Adrenal gland (tissue), 12 donors: ENCODE results near the gene OSR1. TPM values are rescaled to one million over a fixed set of nuclear protein-coding genes. Genes with fewer than 3 reads are reported as not detected.

Experiments
- DNase-seq, 7 donors: peaks; one replicate each; pipeline ENCODE4 v3.0.0-alpha.2; 2019 to 2020
- H3K27ac ChIP-seq, 5 donors: fragments of 200-600 bp; sonication (generic) in 4 of 5; 1 replicate in 3 of 5; 2 replicates in 2 of 5; pipeline versions ENCODE4 v1.5.1 to v1.8.0; 2016 to 2020; ENCODE audit warnings: mild to moderate bottlenecking in 1 of 5
- H3K27me3 ChIP-seq: fragments of 200-600 bp; 2 replicates; pipeline ENCODE4 v1.8.0; 2021
- H3K36me3 ChIP-seq, 2 donors: fragments of 200-600 bp; replicated peaks in 1 of 2; 1 replicate in 1 of 2; 2 replicates in 1 of 2; pipeline versions ENCODE4 v1.5.1 to v1.8.0; 2018 to 2022
- H3K4me1 ChIP-seq, 2 donors: fragments of 200-600 bp; replicated peaks in 1 of 2; 1 replicate in 1 of 2; 2 replicates in 1 of 2; pipeline versions ENCODE4 v1.5.1 to v1.8.0; 2018 to 2021
- H3K4me3 ChIP-seq, 4 donors: fragments of 200-600 bp; sonication (generic) in 3 of 4; one replicate each; pipeline ENCODE4 v1.5.1; 2016 to 2018
- H3K9me3 ChIP-seq, 3 donors: fragments of 200-600 bp; sonication (generic) in 1 of 3; replicated peaks in 1 of 3; 1 replicate in 2 of 3; 2 replicates in 1 of 3; pipeline versions ENCODE4 v1.5.1 to v1.8.0; 2016 to 2021
- POLR2A ChIP-seq, 2 donors: fragments of 450-650 bp; IDR thresholded peaks; one replicate each; pipeline ENCODE4 v1.6.1; 2017; ENCODE audit warnings: antibody characterized with exemption in 2 of 2, mild to moderate bottlenecking in 2 of 2, moderate library complexity in 1 of 2
- WGBS, 4 donors: extraction: QIAGEN DNeasy Blood & Tissue Kit in 2 of 4; methylation state at CpG; one replicate each; pipeline versions ENCODE4 v1.1.5 to v1.1.7; 2013 to 2017; 5-methylcytosine and 5-hydroxymethylcytosine counted together
- intact Hi-C, 2 donors: fragments of 100-400 bp; cut with DNase I; formaldehyde crosslinking; loops; one replicate each; pipeline versions ENCODE4 v1.14.1 to v1.15.0; 2022 to 2023
- polyA plus RNA-seq, 3 donors: library from polyadenylated mRNA; stranded (reverse); fragments of 200-250 nt in 2 of 3; fragments of 350-450 nt in 1 of 3; fragmentation: Illumina TruSeq in 1 of 3; extraction: RNeasy Lipid Tissue Mini Kit (QIAGEN cat#74804) in 1 of 3; gene quantifications; one replicate each; pipeline ENCODE4 v1.2.3, GENCODE V29; 2013 to 2014
- total RNA-seq, 9 donors: library from RNA; depleted of rRNA in 4 of 9; stranded (reverse); fragments of >200 nt in 4 of 9; fragments of 120-200 nt in 1 of 9; fragmentation: NEBNext Ultra II Directional in 1 of 9; extraction: Animal tissue kit (Norgen Biotek cat#: 25700) in 1 of 9; gene quantifications; one replicate each; pipeline versions ENCODE4 v1.1.0 to v1.2.4, GENCODE V29; 2013 to 2023
- TF ChIP-seq, protein P1 (sequence below), 6 experiments: fragments of 450-650 bp in 4 of 6; fragments of 200-600 bp in 2 of 6; sonication (generic) in 1 of 6; IDR thresholded peaks; 1 replicate in 5 of 6; 2 replicates in 1 of 6; pipeline versions ENCODE4 v1.5.1 to v1.8.0; 2016 to 2021; ENCODE audit warnings: antibody characterized with exemption in 6 of 6, mild to moderate bottlenecking in 2 of 6, moderate library complexity in 1 of 6
- donor health status: healthy with polysubstance abuse.
- donor health status: Bipolar disorder and iron deficiency.
- donor health status: DM: yes; HTN: yes; CAD: no.
- donor health status: DM: no; HTN: no; CAD: no.
- donor health status: DM: no; HTN: no; CAD: no.
- donor health status: DM: yes; HTN: yes; CAD: no.

The OSR1 gene
- total and polyA plus RNA-seq, 12 donors = 0.61 to 7.9 (median 2.4) TPM

DNA sequence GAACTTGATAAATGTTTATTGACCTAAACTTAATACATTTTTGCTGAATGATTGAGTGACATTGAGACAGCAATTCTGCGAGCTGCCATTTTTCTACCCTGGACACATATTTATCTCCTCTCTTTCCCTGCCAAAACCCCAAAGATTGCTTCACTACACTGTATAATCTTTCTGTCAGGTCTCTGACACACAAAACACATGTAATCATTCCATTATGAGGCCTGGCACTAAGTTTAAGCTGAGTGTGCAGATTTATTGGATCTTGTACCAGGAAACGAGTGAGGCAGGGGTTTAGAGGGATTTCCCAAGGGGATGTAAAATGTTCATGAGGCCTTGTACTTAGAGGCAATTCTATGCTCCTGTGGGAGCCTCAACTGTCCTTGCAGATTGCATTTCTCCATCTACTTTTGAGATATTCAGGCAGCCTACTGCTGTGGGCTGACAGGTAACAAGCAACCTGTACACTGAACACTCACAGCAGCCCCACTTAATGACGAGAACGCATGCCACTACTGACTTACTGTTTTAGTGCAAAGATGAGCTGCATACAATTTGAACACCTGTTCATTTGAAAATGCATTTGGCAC, 13.7 kb upstream of the OSR1 start:
- no peaks in the 10 kb centered on the region for H3K9me3 ChIP-seq
- no peak for TF ChIP-seq POLR2A (IDR thresholded peaks at IDR 0.05)
- TF ChIP-seq, protein P1, sequence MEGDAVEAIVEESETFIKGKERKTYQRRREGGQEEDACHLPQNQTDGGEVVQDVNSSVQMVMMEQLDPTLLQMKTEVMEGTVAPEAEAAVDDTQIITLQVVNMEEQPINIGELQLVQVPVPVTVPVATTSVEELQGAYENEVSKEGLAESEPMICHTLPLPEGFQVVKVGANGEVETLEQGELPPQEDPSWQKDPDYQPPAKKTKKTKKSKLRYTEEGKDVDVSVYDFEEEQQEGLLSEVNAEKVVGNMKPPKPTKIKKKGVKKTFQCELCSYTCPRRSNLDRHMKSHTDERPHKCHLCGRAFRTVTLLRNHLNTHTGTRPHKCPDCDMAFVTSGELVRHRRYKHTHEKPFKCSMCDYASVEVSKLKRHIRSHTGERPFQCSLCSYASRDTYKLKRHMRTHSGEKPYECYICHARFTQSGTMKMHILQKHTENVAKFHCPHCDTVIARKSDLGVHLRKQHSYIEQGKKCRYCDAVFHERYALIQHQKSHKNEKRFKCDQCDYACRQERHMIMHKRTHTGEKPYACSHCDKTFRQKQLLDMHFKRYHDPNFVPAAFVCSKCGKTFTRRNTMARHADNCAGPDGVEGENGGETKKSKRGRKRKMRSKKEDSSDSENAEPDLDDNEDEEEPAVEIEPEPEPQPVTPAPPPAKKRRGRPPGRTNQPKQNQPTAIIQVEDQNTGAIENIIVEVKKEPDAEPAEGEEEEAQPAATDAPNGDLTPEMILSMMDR (IDR thresholded peaks at IDR 0.05) = no peak
- H3K36me3 ChIP-seq = no peaks in the 10 kb centered on the region
- intact Hi-C loops = no loop called here
- DNase-seq = no peak
- no peak overlapping the region for H3K27ac ChIP-seq
- H3K27me3 ChIP-seq = no peaks in the 10 kb centered on the region
- WGBS, 4 donors = 62 to 76% (median 69%) methylated on average over 4 of the region's 4 CpGs
- H3K4me3 ChIP-seq = no peak overlapping the region
- no peaks in the 10 kb centered on the region for H3K4me1 ChIP-seq

DNA sequence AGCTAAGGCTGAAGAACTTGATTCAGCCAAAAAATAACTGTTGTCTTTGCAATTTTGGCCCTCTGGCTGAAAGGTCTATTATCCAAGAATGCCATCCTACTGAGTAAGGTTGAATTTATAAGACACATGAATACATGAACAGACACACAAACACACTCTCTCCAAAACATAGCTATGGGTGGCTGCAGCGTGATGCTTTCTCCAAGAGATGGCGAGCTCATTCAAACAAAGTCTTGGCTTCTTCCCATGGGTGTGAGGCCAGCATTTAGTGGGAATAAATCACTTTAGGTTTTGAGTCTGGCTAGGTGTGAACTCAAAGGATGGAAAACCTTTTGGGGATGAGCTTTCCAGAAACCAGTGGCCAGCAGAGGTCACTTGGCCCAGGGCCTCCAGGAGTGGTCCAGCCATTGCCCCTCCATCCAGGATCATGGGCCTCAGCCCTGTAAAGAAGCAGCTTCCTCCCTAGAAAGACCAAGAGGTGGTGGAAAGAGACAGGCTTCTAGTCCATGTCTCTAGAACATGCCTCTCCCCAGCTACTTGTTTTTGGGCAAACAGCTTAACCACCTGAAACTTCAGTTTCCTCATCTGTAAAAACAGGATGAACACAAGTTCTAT, 11.0 kb upstream of the OSR1 start:
- 68 to 86% (median 80%) methylated on average over 2 of the region's 2 CpGs for WGBS, 4 donors
- no peak overlapping the region for H3K4me3 ChIP-seq
- H3K36me3 ChIP-seq = no peaks in the 10 kb centered on the region
- no peaks in the 10 kb centered on the region for H3K27me3 ChIP-seq
- intact Hi-C loops = loop anchor here in 1 of 2 donors (10.0 kb wide), 2 partner anchors 485 to 845 kb away; no protein-coding TSS in a partner anchor
- TF ChIP-seq, protein P1 (IDR thresholded peaks at IDR 0.05) = no peak
- no peak for TF ChIP-seq POLR2A (IDR thresholded peaks at IDR 0.05)
- DNase-seq = no peak
- H3K9me3 ChIP-seq = no peaks in the 10 kb centered on the region
- H3K27ac ChIP-seq = no peak overlapping the region
- no peaks in the 10 kb centered on the region for H3K4me1 ChIP-seq

DNA sequence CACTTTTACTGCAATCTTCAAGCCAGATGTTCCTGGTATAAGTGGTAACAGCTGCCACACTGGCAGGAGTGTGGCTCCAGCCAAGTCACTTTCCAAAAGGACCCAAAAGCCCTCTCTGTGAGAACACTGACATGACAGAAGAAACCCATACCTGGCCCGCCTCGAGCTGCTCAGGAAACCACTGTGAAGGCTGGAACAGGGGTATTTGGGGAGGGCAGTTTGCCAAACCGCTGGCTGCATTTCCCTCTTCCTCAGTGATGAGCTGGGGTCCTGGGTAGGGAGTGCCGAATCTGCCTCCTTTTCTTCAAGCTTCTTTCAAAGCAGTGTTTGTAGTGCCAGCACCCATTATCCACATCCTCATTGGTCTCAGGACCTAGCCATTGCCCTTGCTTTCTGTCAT, 10.3 kb upstream of the OSR1 start:
- H3K4me1 ChIP-seq = no peaks in the 10 kb centered on the region
- DNase-seq = no peak
- WGBS, 4 donors = 66 to 88% (median 77%) methylated on average over 4 of the region's 4 CpGs
- no peaks in the 10 kb centered on the region for H3K27me3 ChIP-seq
- TF ChIP-seq, protein P1 (IDR thresholded peaks at IDR 0.05) = no peak
- TF ChIP-seq POLR2A (IDR thresholded peaks at IDR 0.05) = no peak
- no peak overlapping the region for H3K4me3 ChIP-seq
- no peaks in the 10 kb centered on the region for H3K9me3 ChIP-seq
- no peaks in the 10 kb centered on the region for H3K36me3 ChIP-seq
- no peak overlapping the region for H3K27ac ChIP-seq
- intact Hi-C loops = loop anchor here in 1 of 2 donors (10.0 kb wide), 2 partner anchors 484 to 844 kb away; no protein-coding TSS in a partner anchor

DNA sequence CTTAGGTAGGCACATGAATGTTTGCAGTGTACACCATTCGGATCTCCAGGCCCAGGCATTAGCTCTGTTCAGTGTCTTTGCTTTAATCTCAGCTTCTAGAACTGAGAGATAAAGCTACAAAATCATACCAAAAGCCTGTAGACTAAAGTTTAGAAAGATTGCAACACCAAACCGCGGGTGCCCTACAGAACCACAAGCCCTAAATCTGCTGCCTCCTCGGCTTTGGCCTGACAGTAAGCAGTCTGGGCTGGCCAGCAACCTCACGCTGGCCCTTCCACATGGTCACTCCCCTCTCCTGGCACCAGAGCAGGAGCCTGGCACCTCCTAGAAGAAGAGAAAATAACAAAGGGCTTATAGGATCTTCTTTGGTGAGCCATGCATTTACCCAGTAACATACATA, 8.9 kb upstream of the OSR1 start:
- TF ChIP-seq, protein P1 (IDR thresholded peaks at IDR 0.05) = no peak
- no peak for TF ChIP-seq POLR2A (IDR thresholded peaks at IDR 0.05)
- intact Hi-C loops = loop anchor here in 1 of 2 donors (10.0 kb wide), 2 partner anchors 483 to 843 kb away; no protein-coding TSS in a partner anchor
- H3K36me3 ChIP-seq = no peaks in the 10 kb centered on the region
- no peak overlapping the region for H3K4me3 ChIP-seq
- no peaks in the 10 kb centered on the region for H3K9me3 ChIP-seq
- 67 to 75% (median 72%) methylated on average over 5 of the region's 5 CpGs for WGBS, 4 donors
- no peaks in the 10 kb centered on the region for H3K27me3 ChIP-seq
- peaks cover 0 to 5% of the 10 kb centered on the region in 2 donors for H3K4me1 ChIP-seq
- no peak overlapping the region for H3K27ac ChIP-seq
- no peak for DNase-seq
